Naive thymus-derived CD4-positive, alpha-beta T cell (primary cell): ENCODE results near the gene GSK3B. TPM values are rescaled to one million over a fixed set of nuclear protein-coding genes. Genes with fewer than 3 reads are reported as not detected.

Experiments
- ATAC-seq: fragments of 150-1000 bp; cut with Tn5 transposase; 2 replicates; pipeline ENCODE4 v1.10.0; 2021; ENCODE audit warnings: mild to moderate bottlenecking, moderate library complexity
- CTCF ChIA-PET: fragments of 350-600 bp; sonication (Branson Sonifier 250); formaldehyde crosslinking; loops from one replicate; lab custom pipeline; 2021; ENCODE audit warnings: antibody characterized with exemption; lab: Charles Lee
- POLR2A ChIA-PET: fragments of 350-600 bp; sonication (Branson Sonifier 250); formaldehyde crosslinking; loops from one replicate; lab custom pipeline; 2021; ENCODE audit warnings: antibody characterized with exemption, inconsistent platforms; lab: Charles Lee
- DNase-seq, 9 donors: peaks; one replicate each; pipeline versions ENCODE4 v3.0.0 to v3.0.0-alpha.2; 2020 to 2022; ENCODE audit warnings: mixed read lengths in 1 of 9
- H3K27ac ChIP-seq: one replicate; pipeline ENCODE4 v1.7.0; 2013; ENCODE audit warnings: mild to moderate bottlenecking, low read depth, low read length, moderate library complexity
- H3K27me3 ChIP-seq, 2 donors: one replicate each; pipeline ENCODE4 v1.7.0; 2013; ENCODE audit warnings: low read length in 2 of 2, mild to moderate bottlenecking in 2 of 2, moderate library complexity in 2 of 2; ENCODE audit not compliant: control insufficient read depth in 2 of 2, insufficient read depth in 2 of 2
- H3K36me3 ChIP-seq, 3 experiments: 1 replicate in 2 of 3; 2 replicates in 1 of 3; pipeline ENCODE4 v1.7.0; 2013; ENCODE audit warnings: low read length in 3 of 3, mild to moderate bottlenecking in 3 of 3, moderate library complexity in 1 of 3; ENCODE audit not compliant: insufficient read depth in 3 of 3, control insufficient read depth in 2 of 3
- H3K4me1 ChIP-seq, 2 donors: one replicate each; pipeline ENCODE4 v1.7.0; 2013; ENCODE audit warnings: low read length in 2 of 2, mild to moderate bottlenecking in 2 of 2, moderate library complexity in 1 of 2; ENCODE audit not compliant: control insufficient read depth in 2 of 2, insufficient read depth in 2 of 2
- H3K4me3 ChIP-seq: 2 replicates; pipeline ENCODE4 v1.7.0; 2013; ENCODE audit warnings: mild to moderate bottlenecking, low read length
- H3K9me3 ChIP-seq, 3 experiments: 1 replicate in 2 of 3; 2 replicates in 1 of 3; pipeline ENCODE4 v1.7.0; 2013; ENCODE audit warnings: low read length in 3 of 3; ENCODE audit not compliant: control insufficient read depth in 2 of 3
- H3K27ac Mint-ChIP-seq, 9 donors: one replicate each; pipeline ENCODE4 v1.8.0; 2020 to 2022; ENCODE audit warnings: mixed read lengths in 9 of 9, mild to moderate bottlenecking in 8 of 9, moderate library complexity in 5 of 9, inconsistent platforms in 2 of 9
- H3K27me3 Mint-ChIP-seq, 5 donors: one replicate each; pipeline ENCODE4 v1.8.0; 2021 to 2022; ENCODE audit warnings: mixed read lengths in 5 of 5, mild to moderate bottlenecking in 1 of 5
- H3K36me3 Mint-ChIP-seq, 5 donors: one replicate each; pipeline ENCODE4 v1.8.0; 2020 to 2022; ENCODE audit warnings: mixed read lengths in 5 of 5, mild to moderate bottlenecking in 3 of 5, inconsistent platforms in 1 of 5
- H3K4me1 Mint-ChIP-seq, 7 donors: one replicate each; pipeline ENCODE4 v1.8.0; 2020 to 2022; ENCODE audit warnings: mixed read lengths in 7 of 7, mild to moderate bottlenecking in 3 of 7, inconsistent platforms in 1 of 7
- H3K4me3 Mint-ChIP-seq, 10 donors: one replicate each; pipeline ENCODE4 v1.8.0; 2020 to 2022; ENCODE audit warnings: mild to moderate bottlenecking in 10 of 10, mixed read lengths in 10 of 10, moderate library complexity in 6 of 10, inconsistent platforms in 2 of 10
- H3K9me3 Mint-ChIP-seq, 11 donors: one replicate each; pipeline ENCODE4 v1.8.0; 2020 to 2022; ENCODE audit warnings: mixed read lengths in 11 of 11, mild to moderate bottlenecking in 4 of 11, inconsistent platforms in 1 of 11, moderate library complexity in 1 of 11
- intact Hi-C, 2 donors: fragments of 100-400 bp; cut with micrococcal nuclease; formaldehyde crosslinking; loops; one replicate each; pipeline ENCODE4 v1.15.1; 2023
- polyA plus RNA-seq, 2 donors: library from polyadenylated mRNA; unstranded; fragments of 300-500 nt; fragmentation: Illumina TruSeq; gene quantifications; one replicate each; pipeline ENCODE4 v1.2.3, GENCODE V29; 2021
- total RNA-seq, 6 experiments: library from RNA in 5 of 6; stranded (reverse) in 5 of 6; gene quantifications; 1 replicate in 5 of 6; 2 replicates in 1 of 6; pipeline ENCODE4 v1.2.3 and lab custom pipeline; 2021 to 2026

GSK3B gene
- total and polyA plus RNA-seq, 7 experiments from 2014 or later, result 13.4 to 42.9 (median 36.0) TPM

DNA sequence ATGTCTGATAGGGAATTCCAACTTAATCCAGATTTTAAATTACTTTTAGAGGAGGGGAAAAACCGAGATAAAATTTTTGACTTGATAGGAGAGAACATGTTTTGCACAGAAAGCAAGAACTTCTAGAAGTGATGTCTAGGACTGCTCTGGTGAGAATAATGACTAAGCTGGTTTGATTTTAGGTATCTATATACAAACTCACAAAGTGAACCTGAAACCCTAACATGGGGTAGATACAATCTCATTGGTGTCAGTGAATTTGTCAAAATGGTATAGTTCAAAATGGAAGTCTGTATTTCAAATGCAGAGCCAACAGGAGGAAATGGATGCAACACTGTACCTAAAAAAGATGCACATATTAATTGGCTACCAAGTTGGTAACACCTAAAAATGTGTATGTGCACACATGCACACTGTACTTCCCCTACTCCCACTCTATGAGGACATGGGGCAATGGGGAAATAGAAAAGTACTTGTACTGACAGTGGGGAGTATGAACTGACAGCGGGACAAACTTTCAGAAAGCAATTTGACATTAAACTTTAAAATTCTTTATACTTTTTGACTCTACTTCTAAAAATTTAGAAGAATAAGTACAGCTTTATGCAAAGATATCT, 259.4 kb downstream of the GSK3B start:
- Histone ChIP-seq H3K4me3 (no peak overlapping the region), H3K4me1 (no peaks in the 10 kb centered on the region), H3K27ac (no peak overlapping the region), H3K36me3 (no peaks in the 10 kb centered on the region), H3K9me3 (no peaks in the 10 kb centered on the region), H3K27me3 (no peaks in the 10 kb centered on the region)
- ATAC-seq (no peak), DNase-seq (no peak)
- Mint-ChIP-seq H3K4me3 (no peak overlapping the region), H3K9me3 (no peaks in the 10 kb centered on the region), H3K36me3 (peaks cover 0 to 29% (median 12%) of the 10 kb centered on the region in 5 donors), H3K27me3 (no peaks in the 10 kb centered on the region), H3K27ac (peak overlapping the region in 2 of 9 donors; percentile 6 to 7), H3K4me1 (peaks cover 4 to 35% (median 18%) of the 10 kb centered on the region in 7 donors)
- ChIA-PET POLR2A (no interaction called here), CTCF (interaction anchor here (0.6 kb wide), 1 partner anchor 23 kb away, joined by 3 read pairs; no protein-coding TSS in a partner anchor)
- intact Hi-C loops, result no loop called here

DNA sequence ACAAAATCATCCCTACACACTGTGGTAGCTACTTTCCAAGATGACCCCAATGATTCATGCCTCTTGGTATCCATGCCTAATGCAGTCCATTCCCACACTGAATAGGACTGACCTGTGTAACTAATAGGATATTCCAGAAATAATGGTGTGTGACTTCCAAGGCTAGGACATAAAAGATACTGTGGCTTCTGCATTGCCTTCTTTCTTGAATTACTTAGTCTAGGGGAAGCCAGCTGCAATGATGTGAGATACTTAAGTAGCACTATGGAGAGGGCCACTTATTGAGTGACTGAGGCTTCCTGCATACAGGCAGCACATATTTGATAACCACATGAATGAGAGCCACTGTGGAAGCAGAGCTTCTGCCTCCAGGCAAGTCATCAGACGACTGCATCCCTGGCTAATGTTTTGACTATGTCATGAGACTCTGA, 262.3 kb downstream of the GSK3B start:
- Mint-ChIP-seq H3K4me1 (peaks cover 4 to 35% (median 20%) of the 10 kb centered on the region in 7 donors), H3K27me3 (no peaks in the 10 kb centered on the region), H3K9me3 (no peaks in the 10 kb centered on the region), H3K36me3 (peaks cover 2 to 24% (median 8%) of the 10 kb centered on the region in 5 donors), H3K27ac (peak overlapping the region in 4 of 9 donors; percentile 12 to 59 (median 41)), H3K4me3 (no peak overlapping the region)
- Histone ChIP-seq H3K27ac (no peak overlapping the region), H3K9me3 (no peaks in the 10 kb centered on the region), H3K4me3 (no peak overlapping the region), H3K27me3 (no peaks in the 10 kb centered on the region), H3K4me1 (no peaks in the 10 kb centered on the region), H3K36me3 (peaks cover 0 to 2% (median 0%) of the 10 kb centered on the region in 3 experiments)
- no peak for ATAC-seq
- POLR2A ChIA-PET, result interaction anchor here (0.7 kb wide), 1 partner anchor 264 kb away, joined by 3 read pairs; no protein-coding TSS in a partner anchor
- no peak for DNase-seq
- CTCF ChIA-PET, result interaction anchor here (0.6 kb wide), 1 partner anchor 317 kb away, joined by 4 read pairs; no protein-coding TSS in a partner anchor
- intact Hi-C loops, result no loop called here

DNA sequence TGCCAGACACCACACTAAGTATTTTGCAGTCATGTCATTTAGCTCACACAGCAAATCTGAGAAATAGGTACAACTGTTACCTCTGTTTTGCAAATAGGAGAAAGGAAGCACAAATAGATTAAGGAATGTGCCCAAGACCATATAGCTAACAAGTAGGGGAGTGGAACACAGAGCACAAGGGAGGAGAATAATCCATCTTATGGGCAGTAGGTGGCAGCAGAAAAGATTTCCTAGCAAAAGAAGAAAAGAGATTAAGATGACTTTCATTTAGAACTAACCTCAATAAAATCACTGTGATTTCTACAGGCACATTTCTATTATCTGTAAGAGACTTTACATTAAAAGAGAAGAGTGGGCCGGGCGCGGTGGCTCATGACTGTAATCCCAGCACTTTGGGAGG, 263.2 kb downstream of the GSK3B start:
- POLR2A ChIA-PET, result no interaction called here
- peaks cover 4 to 29% (median 18%) of the 10 kb centered on the region in 7 donors for H3K4me1 Mint-ChIP-seq
- H3K4me3 ChIP-seq, result no peak overlapping the region
- intact Hi-C loops, result no loop called here
- no peak for ATAC-seq
- peaks cover 4 to 21% (median 7%) of the 10 kb centered on the region in 5 donors for H3K36me3 Mint-ChIP-seq
- H3K27ac ChIP-seq, result no peak overlapping the region
- DNase-seq, result no peak
- CTCF ChIA-PET, result interaction anchor here (0.6 to 1.2 kb wide), 2 partner anchors 316 to 318 kb away, joined by 3 to 4 read pairs; no protein-coding TSS in a partner anchor
- no peaks in the 10 kb centered on the region for H3K27me3 Mint-ChIP-seq
- peaks cover 0 to 8% (median under 1%) of the 10 kb centered on the region in 3 experiments for H3K36me3 ChIP-seq
- H3K9me3 Mint-ChIP-seq, result no peaks in the 10 kb centered on the region
- H3K9me3 ChIP-seq, result no peaks in the 10 kb centered on the region
- H3K27ac Mint-ChIP-seq, result peak overlapping the region in 2 of 9 donors; percentile 32 to 44
- H3K4me3 Mint-ChIP-seq, result no peak overlapping the region
- no peaks in the 10 kb centered on the region for H3K4me1 ChIP-seq
- H3K27me3 ChIP-seq, result no peaks in the 10 kb centered on the region

GRCh38 chr3:119829420-119829819, 264.8 kb downstream of the GSK3B start:
- ChIA-PET POLR2A (no interaction called here), CTCF (no interaction called here)
- no peaks in the 10 kb centered on the region for H3K27me3 ChIP-seq
- no peaks in the 10 kb centered on the region for H3K4me1 ChIP-seq
- DNase-seq, result no peak
- intact Hi-C loops, result no loop called here
- no peaks in the 10 kb centered on the region for H3K9me3 Mint-ChIP-seq
- H3K27ac Mint-ChIP-seq, result no peak overlapping the region
- H3K4me3 Mint-ChIP-seq, result no peak overlapping the region
- peaks cover 0 to 12% (median 6%) of the 10 kb centered on the region in 3 experiments for H3K36me3 ChIP-seq
- no peaks in the 10 kb centered on the region for H3K27me3 Mint-ChIP-seq
- ATAC-seq, result no peak
- H3K4me1 Mint-ChIP-seq, result peaks cover 0 to 19% (median 13%) of the 10 kb centered on the region in 7 donors
- H3K4me3 ChIP-seq, result no peak overlapping the region
- H3K36me3 Mint-ChIP-seq, result peaks cover 5 to 24% (median 5%) of the 10 kb centered on the region in 5 donors
- H3K9me3 ChIP-seq, result no peaks in the 10 kb centered on the region
- no peak overlapping the region for H3K27ac ChIP-seq

DNA sequence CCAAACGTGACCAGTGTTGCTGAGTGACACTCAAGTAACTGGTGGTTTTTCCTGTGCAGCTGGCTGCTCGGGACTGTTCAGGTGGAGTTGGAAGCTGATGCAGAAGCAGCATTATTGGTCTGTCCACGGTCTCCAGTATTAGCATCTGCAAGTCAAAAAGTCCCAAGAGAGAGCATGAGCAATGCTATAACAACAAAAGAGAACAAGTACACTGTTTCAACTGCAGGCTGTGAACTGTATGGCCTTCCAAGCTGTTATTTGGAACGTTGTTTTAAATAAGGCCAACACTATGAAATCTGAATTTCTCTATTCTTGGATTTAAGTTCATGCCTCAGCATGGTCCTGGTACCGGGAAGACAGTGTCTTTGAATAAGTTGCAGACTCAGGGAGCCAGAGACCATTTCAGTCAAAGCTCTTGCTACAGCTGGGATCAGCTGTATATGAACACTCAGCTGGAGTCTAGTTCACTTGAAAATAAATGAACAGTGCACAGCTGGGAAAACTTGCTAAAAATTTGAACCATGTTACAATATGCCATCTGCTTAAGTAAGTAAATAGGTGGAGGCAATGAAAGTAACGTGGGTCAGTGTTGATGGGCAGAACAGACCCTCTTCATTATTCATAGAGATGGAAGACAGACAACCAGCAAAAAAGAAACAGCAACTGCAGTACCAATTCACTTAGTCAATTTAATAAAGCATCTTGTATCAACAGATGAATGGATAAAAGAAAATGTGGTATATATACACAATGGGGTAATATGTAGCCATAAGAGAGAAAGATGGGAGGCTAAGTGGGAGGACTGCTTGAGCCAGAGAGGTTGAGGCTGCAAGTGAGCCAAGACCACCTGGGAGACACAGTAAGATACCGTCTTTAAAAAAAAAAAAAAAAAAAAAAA, 267.3 kb downstream of the GSK3B start:
- ChIA-PET POLR2A (interaction anchor here (0.7 kb wide), 1 partner anchor 12 kb away, joined by 3 read pairs; no protein-coding TSS in a partner anchor), CTCF (no interaction called here)
- Histone ChIP-seq H3K36me3 (peaks cover 0 to 12% (median 6%) of the 10 kb centered on the region in 3 experiments), H3K4me1 (no peaks in the 10 kb centered on the region), H3K9me3 (no peaks in the 10 kb centered on the region), H3K27me3 (no peaks in the 10 kb centered on the region), H3K4me3 (no peak overlapping the region), H3K27ac (no peak overlapping the region)
- H3K27me3 Mint-ChIP-seq, result no peaks in the 10 kb centered on the region
- ATAC-seq (no peak), DNase-seq (no peak)
- peak overlapping the region in 3 of 9 donors; percentile 39 to 50 (median 41) for H3K27ac Mint-ChIP-seq
- peaks cover 0 to 14% (median 5%) of the 10 kb centered on the region in 5 donors for H3K36me3 Mint-ChIP-seq
- no peak overlapping the region for H3K4me3 Mint-ChIP-seq
- no peaks in the 10 kb centered on the region for H3K9me3 Mint-ChIP-seq
- intact Hi-C loops, result no loop called here
- H3K4me1 Mint-ChIP-seq, result peaks cover 0 to 18% (median 7%) of the 10 kb centered on the region in 7 donors

- Histone ChIP-seq H3K27ac (no peak overlapping the region), H3K9me3 (no peaks in the 10 kb centered on the region), H3K27me3 (no peaks in the 10 kb centered on the region), H3K36me3 (peaks cover 0 to 12% (median 6%) of the 10 kb centered on the region in 3 experiments), H3K4me1 (no peaks in the 10 kb centered on the region), H3K4me3 (no peak overlapping the region)
- intact Hi-C loops, result no loop called here
- CTCF ChIA-PET, result interaction anchor here (1.8 kb wide), 1 partner anchor 322 kb away, joined by 5 read pairs; no protein-coding TSS in a partner anchor
- H3K4me3 Mint-ChIP-seq, result no peak overlapping the region
- no peak for DNase-seq
- no peak for ATAC-seq
- POLR2A ChIA-PET, result no interaction called here
- peaks cover 3 to 12% (median 5%) of the 10 kb centered on the region in 7 donors for H3K4me1 Mint-ChIP-seq
- H3K9me3 Mint-ChIP-seq, result no peaks in the 10 kb centered on the region
- no peaks in the 10 kb centered on the region for H3K27me3 Mint-ChIP-seq
- peaks cover 0 to 12% (median 5%) of the 10 kb centered on the region in 5 donors for H3K36me3 Mint-ChIP-seq
- peak overlapping the region in 3 of 9 donors; percentile 7 to 34 (median 9) for H3K27ac Mint-ChIP-seq
These were observed 268.4 kb downstream of the GSK3B start for GRCh38 chr3:119825820-119826219.
